A549 treated with GW870086 at 1 μM for 4 hours (cell line): ENCODE data around the gene RPL5. TPM values are rescaled to one million over a fixed set of nuclear protein-coding genes. Genes with fewer than 3 reads are reported as not detected.

Source experiments
- total RNA-seq: library from RNA; stranded (reverse); fragments of 200-300 nt; extraction: Qiagen RNA extraction; gene quantifications from 5 replicates; pipeline ENCODE4 v1.2.3, GENCODE V29; 2022; ENCODE audit warnings: low read depth

Gene RPL5
- 1,130 to 1,261 TPM (median 1,175 TPM) in 5 replicates for total RNA-seq

GRCh38 chr1:92831762-92832536 is at the start of gene RPL5:
Gene RPL5 (plus strand): TSS chr1:92832040. CDS start chr1:92832115, 75 bp downstream.

GRCh38 chr1:92784639-92785500 is 47.0 kb upstream of the RPL5 start, which contains the start of gene EVI5:
Gene EVI5 (minus strand): TSS chr1:92785108. CDS start chr1:92736546, 48,562 bp downstream.

Other genes with a start within 250 kb of the RPL5 start
- gene EVI5, start 46.9 kb upstream of the RPL5 start, total RNA-seq: 4.9 to 8.2 TPM (median 6.4 TPM) in 5 replicates
- gene DIPK1A, start 129.4 kb downstream of the RPL5 start, total RNA-seq: 7.5 to 10.4 TPM (median 9.6 TPM) in 5 replicates
- 10.4 to 13.2 TPM (median 12.5 TPM) in 5 replicates for gene MTF2, start 247.2 kb downstream of the RPL5 start, total RNA-seq